Sciatic nerve (tissue), 2 donors: ENCODE results near the gene LRTM2. TPM values are rescaled to one million over a fixed set of nuclear protein-coding genes. Genes with fewer than 3 reads are reported as not detected.

Experiments used
- ATAC-seq: fragments of 200-7000 bp; cut with Tn5 transposase; one replicate; pipeline ENCODE4 v1.9.1; 2020; ENCODE audit warnings: mild to moderate bottlenecking, moderate library complexity
- DNase-seq: peaks from one replicate; pipeline ENCODE4 v3.0.0-alpha.2; 2020; ENCODE audit warnings: low spot score
- intact Hi-C: fragments of 100-400 bp; cut with DNase I; formaldehyde crosslinking; loops from one replicate; pipeline ENCODE4 v1.14.2; 2022
- total RNA-seq: library from RNA; stranded (reverse); fragmentation: NEBNext Ultra II Directional; extraction: Animal tissue kit (Norgen Biotek cat#: 25700); gene quantifications from one replicate; pipeline ENCODE4 v1.2.1, GENCODE V29; 2021
- donor health status: DM: no; HTN: no; CAD: no.
- donor health status: DM: no; HTN: no; CAD: no.

Gene LRTM2
- total RNA-seq, 1 donor from 2014 or later: not detected

- ATAC-seq (no peak), DNase-seq (no peak)
- intact Hi-C loops: no loop called here
Observed at GRCh38 chr12:1825382-1826102, 5.2 kb downstream of the LRTM2 start.

- DNase-seq: no peak
- intact Hi-C loops: no loop called here
- ATAC-seq: no peak
Observed at GRCh38 chr12:1826401-1826800, 6.0 kb downstream of the LRTM2 start.

GRCh38 chr12:1826867-1827705 lies 6.7 kb downstream of the LRTM2 start:
- intact Hi-C loops: no loop called here
- ATAC-seq: no peak

GRCh38 chr12:1827826-1828805 lies 7.8 kb downstream of the LRTM2 start:
- intact Hi-C loops: no loop called here
- ATAC-seq (no peak), DNase-seq (no peak)

More at GRCh38 chr12:1826867-1827705, 6.7 kb downstream of the LRTM2 start:
- DNase-seq: no peak

- intact Hi-C loops: no loop called here
- ATAC-seq (no peak), DNase-seq (no peak)
Observed at GRCh38 chr12:1828856-1829255, 8.5 kb downstream of the LRTM2 start.

GRCh38 chr12:1829306-1829900 lies 9.0 kb downstream of the LRTM2 start:
- DNase-seq: no peak
- no peak for ATAC-seq
- intact Hi-C loops: no loop called here

- no peak for ATAC-seq
- no peak for DNase-seq
- intact Hi-C loops: no loop called here
Observed at GRCh38 chr12:1830401-1830845, 10.1 kb downstream of the LRTM2 start.

GRCh38 chr12:1830981-1831963 lies 10.9 kb downstream of the LRTM2 start:
- ATAC-seq (peak; percentile 60), DNase-seq (no peak)
- intact Hi-C loops: no loop called here

GRCh38 chr12:1832801-1833595 lies 12.6 kb downstream of the LRTM2 start:
- intact Hi-C loops: no loop called here
- DNase-seq (no peak), ATAC-seq (no peak)

GRCh38 chr12:1833596-1834028 lies 13.2 kb downstream of the LRTM2 start:
- no peak for DNase-seq
- no peak for ATAC-seq
- intact Hi-C loops: no loop called here

- DNase-seq (no peak), ATAC-seq (no peak)
- intact Hi-C loops: no loop called here
Observed at GRCh38 chr12:1834186-1834925, 14.0 kb downstream of the LRTM2 start.

- intact Hi-C loops: no loop called here
- no peak for ATAC-seq
Observed at GRCh38 chr12:1835211-1836131, 15.1 kb downstream of the LRTM2 start.

GRCh38 chr12:1836241-1836803 lies 16.0 kb downstream of the LRTM2 start:
- intact Hi-C loops: no loop called here
- no peak for ATAC-seq
- no peak for DNase-seq

More at GRCh38 chr12:1835211-1836131, 15.1 kb downstream of the LRTM2 start:
- DNase-seq: no peak

GRCh38 chr12:1836854-1837421 lies 16.6 kb downstream of the LRTM2 start:
- intact Hi-C loops: no loop called here
- no peak for DNase-seq
- ATAC-seq: no peak
